Vagina (tissue), 2 donors: Measurements from ENCODE around the gene INSRR.

Experiments
- POLR2A ChIP-seq, 2 donors: fragments of 450-650 bp; IDR thresholded peaks; one replicate each; pipeline ENCODE4 v1.6.1; 2017; ENCODE audit warnings: antibody characterized with exemption in 2 of 2, mild to moderate bottlenecking in 2 of 2, moderate library complexity in 2 of 2
- POLR2AphosphoS5 ChIP-seq, 2 donors: sonication (generic); formaldehyde crosslinking; IDR thresholded peaks; one replicate each; pipeline ENCODE4 v1.9.0; 2017; ENCODE audit warnings: antibody characterized with exemption in 2 of 2, mild to moderate bottlenecking in 2 of 2, low read depth in 1 of 2; ENCODE audit not compliant: insufficient read depth in 1 of 2
- TF ChIP-seq, protein P1 (sequence below), 3 experiments: fragments of 450-650 bp in 2 of 3; fragments of 200-600 bp in 1 of 3; sonication (generic) in 1 of 3; IDR thresholded peaks; one replicate each; pipeline ENCODE4 v1.5.1; 2017 to 2019; ENCODE audit warnings: antibody characterized with exemption in 3 of 3, mild to moderate bottlenecking in 2 of 3, moderate library complexity in 2 of 3

DNA sequence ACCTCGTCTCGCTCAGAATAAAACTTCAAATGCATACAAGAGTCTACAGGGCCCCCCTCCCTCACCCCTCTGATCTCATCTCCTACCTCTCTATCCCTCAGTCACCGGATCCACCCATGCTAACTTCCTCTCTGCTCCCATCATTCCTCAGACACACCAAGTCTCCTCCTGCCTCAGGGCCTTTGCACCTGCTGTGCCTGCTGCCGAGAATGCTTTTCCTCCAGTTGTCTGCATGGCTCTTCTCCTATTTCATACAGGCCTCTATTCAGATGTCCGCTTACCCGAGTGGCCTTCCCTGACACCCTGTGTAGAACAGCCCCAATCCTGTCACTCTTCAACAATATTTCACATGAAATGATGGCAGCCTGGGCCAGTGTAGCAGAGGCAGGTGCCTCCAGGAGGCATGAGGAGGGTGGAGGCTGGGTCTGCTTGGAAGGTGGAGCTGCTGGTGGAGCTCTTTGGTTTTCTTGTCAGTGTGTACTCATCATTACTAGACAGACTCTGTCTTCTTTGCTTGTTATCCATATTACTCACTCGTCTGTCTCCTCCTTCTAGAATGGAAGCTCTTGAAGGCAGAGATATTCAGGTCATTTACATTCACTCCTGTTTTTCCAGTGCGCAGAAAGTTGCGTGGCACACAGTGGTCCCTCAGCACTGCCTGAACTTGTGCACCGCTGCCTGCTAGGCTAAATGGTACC is 46.5 kb downstream of the INSRR start:
- TF ChIP-seq, protein P1, sequence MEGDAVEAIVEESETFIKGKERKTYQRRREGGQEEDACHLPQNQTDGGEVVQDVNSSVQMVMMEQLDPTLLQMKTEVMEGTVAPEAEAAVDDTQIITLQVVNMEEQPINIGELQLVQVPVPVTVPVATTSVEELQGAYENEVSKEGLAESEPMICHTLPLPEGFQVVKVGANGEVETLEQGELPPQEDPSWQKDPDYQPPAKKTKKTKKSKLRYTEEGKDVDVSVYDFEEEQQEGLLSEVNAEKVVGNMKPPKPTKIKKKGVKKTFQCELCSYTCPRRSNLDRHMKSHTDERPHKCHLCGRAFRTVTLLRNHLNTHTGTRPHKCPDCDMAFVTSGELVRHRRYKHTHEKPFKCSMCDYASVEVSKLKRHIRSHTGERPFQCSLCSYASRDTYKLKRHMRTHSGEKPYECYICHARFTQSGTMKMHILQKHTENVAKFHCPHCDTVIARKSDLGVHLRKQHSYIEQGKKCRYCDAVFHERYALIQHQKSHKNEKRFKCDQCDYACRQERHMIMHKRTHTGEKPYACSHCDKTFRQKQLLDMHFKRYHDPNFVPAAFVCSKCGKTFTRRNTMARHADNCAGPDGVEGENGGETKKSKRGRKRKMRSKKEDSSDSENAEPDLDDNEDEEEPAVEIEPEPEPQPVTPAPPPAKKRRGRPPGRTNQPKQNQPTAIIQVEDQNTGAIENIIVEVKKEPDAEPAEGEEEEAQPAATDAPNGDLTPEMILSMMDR (IDR thresholded peaks at IDR 0.05): no peak
- TF ChIP-seq POLR2A (IDR thresholded peaks at IDR 0.05) (no peak), POLR2AphosphoS5 (IDR thresholded peaks at IDR 0.05; ENCODE audit: insufficient read depth in 1 of 2, low read depth in 1 of 2) (no peak)
